GM23338 (cell line): ENCODE measurements around the gene EPHA5. TPM values are rescaled to one million over a fixed set of nuclear protein-coding genes. Genes with fewer than 3 reads are reported as not detected.
A peak's percentile ranks its signal among the peaks of the same experiment; 100 is the strongest.

ENCODE experiments used
- ATAC-seq: fragments of 200-7000 bp; cut with Tn5 transposase; 3 replicates; pipeline ENCODE4 v1.9.1; 2020
- DNase-seq: peaks from one replicate; pipeline ENCODE4 v3.0.0-alpha.2; 2015; ENCODE audit warnings: low spot score
- H2AFZ ChIP-seq: fragments of 200-600 bp; sonication (generic); 2 replicates; pipeline ENCODE4 v1.8.0; 2016; ENCODE audit warnings: antibody characterized with exemption, mild to moderate bottlenecking, moderate library complexity
- H3F3A ChIP-seq: fragments of 200-600 bp; sonication (generic); replicated peaks from 2 replicates; pipeline ENCODE4 v1.8.0; 2017; ENCODE audit warnings: antibody characterized with exemption, mixed run types, low read depth
- H3K27ac ChIP-seq: fragments of 200-600 bp; sonication (generic); 2 replicates; pipeline ENCODE4 v1.6.1; 2016; ENCODE audit warnings: low read depth
- H3K27me3 ChIP-seq: fragments of 200-600 bp; sonication (generic); 2 replicates; pipeline ENCODE4 v1.8.0; 2016; ENCODE audit warnings: mild to moderate bottlenecking, mixed run types, moderate library complexity; ENCODE audit not compliant: insufficient read depth
- H3K36me3 ChIP-seq: fragments of 200-600 bp; sonication (generic); 2 replicates; pipeline ENCODE4 v1.8.0; 2016; ENCODE audit warnings: mild to moderate bottlenecking; ENCODE audit not compliant: insufficient read depth
- H3K4me1 ChIP-seq: fragments of 200-600 bp; sonication (generic); 2 replicates; pipeline ENCODE4 v1.8.0; 2016; ENCODE audit warnings: mild to moderate bottlenecking, moderate library complexity; ENCODE audit not compliant: insufficient read depth
- H3K4me2 ChIP-seq: fragments of 200-600 bp; sonication (generic); 2 replicates; pipeline ENCODE4 v1.7.1; 2017; ENCODE audit warnings: mixed run types
- H3K4me3 ChIP-seq: fragments of 200-600 bp; sonication (generic); 2 replicates; pipeline ENCODE4 v1.6.1; 2016; ENCODE audit warnings: mixed run types
- H3K79me2 ChIP-seq: fragments of 200-600 bp; sonication (generic); replicated peaks from 2 replicates; pipeline ENCODE4 v1.8.0; 2017; ENCODE audit warnings: mild to moderate bottlenecking; ENCODE audit not compliant: insufficient read depth
- H3K9me2 ChIP-seq: fragments of 200-600 bp; sonication (generic); 2 replicates; pipeline ENCODE4 v1.8.0; 2017; ENCODE audit not compliant: insufficient read depth
- H4K20me1 ChIP-seq: fragments of 200-600 bp; sonication (generic); replicated peaks from 2 replicates; pipeline ENCODE4 v1.8.0; 2017; ENCODE audit warnings: mild to moderate bottlenecking; ENCODE audit not compliant: insufficient read depth
- H3K27ac Mint-ChIP-seq: 2 replicates; pipeline ENCODE4 v1.8.0; 2020; ENCODE audit warnings: inconsistent platforms, mild to moderate bottlenecking, moderate library complexity, mixed read lengths
- H3K27me3 Mint-ChIP-seq: 3 replicates; pipeline ENCODE4 v1.8.0; 2022; ENCODE audit warnings: low read depth, mild to moderate bottlenecking, moderate library complexity, mixed read lengths, inconsistent platforms; ENCODE audit not compliant: insufficient read depth, poor library complexity
- H3K36me3 Mint-ChIP-seq: 3 replicates; pipeline ENCODE4 v1.8.0; 2021; ENCODE audit warnings: low read depth, mild to moderate bottlenecking, inconsistent platforms, moderate library complexity, mixed read lengths
- H3K4me1 Mint-ChIP-seq: 3 replicates; pipeline ENCODE4 v1.8.0; 2020; ENCODE audit warnings: mild to moderate bottlenecking, inconsistent platforms, mixed read lengths
- H3K4me3 Mint-ChIP-seq: 3 replicates; pipeline ENCODE4 v1.8.0; 2021; ENCODE audit warnings: moderate library complexity, mild to moderate bottlenecking, inconsistent platforms, mixed read lengths
- H3K9me3 Mint-ChIP-seq: 3 replicates; pipeline ENCODE4 v1.8.0; 2020; ENCODE audit warnings: moderate library complexity, mild to moderate bottlenecking, inconsistent platforms, mixed read lengths
- CREB1 ChIP-seq: fragments of 250-450 bp; sonication (Bioruptor Pico); IDR thresholded peaks from 2 replicates; pipeline ENCODE4 v1.5.0; 2020; ENCODE audit warnings: low read depth, mild to moderate bottlenecking, moderate library complexity
- EZH2 ChIP-seq: fragments of 200-600 bp; sonication (generic); IDR thresholded peaks from one replicate; pipeline ENCODE4 v1.8.0; 2017; ENCODE audit warnings: antibody characterized with exemption, mild to moderate bottlenecking, low read depth; ENCODE audit not compliant: unreplicated experiment
- EZH2phosphoT487 ChIP-seq: fragments of 200-600 bp; sonication (generic); IDR thresholded peaks from one replicate; pipeline ENCODE4 v1.8.1; 2018; ENCODE audit warnings: antibody characterized with exemption; ENCODE audit not compliant: unreplicated experiment
- JUNB ChIP-seq: IDR thresholded peaks from one replicate; pipeline ENCODE4 v1.6.1; 2016; ENCODE audit warnings: antibody characterized with exemption; ENCODE audit not compliant: unreplicated experiment
- NANOG ChIP-seq: IDR thresholded peaks from 2 replicates; pipeline ENCODE4 v1.6.1; 2016; ENCODE audit warnings: antibody characterized with exemption, borderline replicate concordance
- POLR2AphosphoS5 ChIP-seq: IDR thresholded peaks from 2 replicates; pipeline ENCODE4 v1.6.1; 2016; ENCODE audit warnings: antibody characterized with exemption, low read depth
- STAT1 ChIP-seq: IDR thresholded peaks from one replicate; pipeline ENCODE4 v1.6.1; 2016; ENCODE audit warnings: antibody characterized with exemption; ENCODE audit not compliant: unreplicated experiment
- ZNF114 ChIP-seq: fragments of 250-450 bp; sonication (Bioruptor Pico); IDR thresholded peaks from 2 replicates; pipeline ENCODE4 v1.5.0; 2020; ENCODE audit warnings: mild to moderate bottlenecking, moderate library complexity
- ZNF331 ChIP-seq: fragments of 250-450 bp; sonication (Bioruptor Pico); IDR thresholded peaks from 2 replicates; pipeline ENCODE4 v1.5.0; 2020; ENCODE audit warnings: low read depth, mild to moderate bottlenecking, moderate library complexity
- polyA plus RNA-seq: library from polyadenylated mRNA; unstranded; fragments of >200 nt; fragmentation: Nextera tagmentation; extraction: Ambion mirVana; gene quantifications from 2 replicates; pipeline ENCODE4 v1.2.1, GENCODE V29; 2016
- total RNA-seq: library from RNA; depleted of rRNA; stranded (reverse); fragments of >200 nt; shearing (Covaris generic); gene quantifications from 2 replicates; pipeline ENCODE4 v1.2.3, GENCODE V29; 2014
- TF ChIP-seq, protein P1 (sequence below), 2 experiments: fragments of 200-600 bp in 1 of 2; sonication (generic) in 1 of 2; conservative IDR thresholded peaks; 2 replicates each; pipeline versions ENCODE4 v1.5.1 to v1.6.1; 2016 to 2017; ENCODE audit warnings: antibody characterized with exemption in 2 of 2, low read depth in 2 of 2, mild to moderate bottlenecking in 2 of 2, moderate library complexity in 1 of 2
- TF ChIP-seq, protein P2 (sequence below): IDR thresholded peaks from 2 replicates; pipeline ENCODE4 v1.6.1; 2016; ENCODE audit warnings: antibody characterized with exemption
- TF ChIP-seq, protein P3 (sequence below): IDR thresholded peaks from one replicate; pipeline ENCODE4 v1.6.1; 2018; ENCODE audit warnings: antibody characterized with exemption; ENCODE audit not compliant: unreplicated experiment

Gene EPHA5
- total and polyA plus RNA-seq, 2 experiments from 2014 or later, result 0.05 to 0.24 TPM

DNA sequence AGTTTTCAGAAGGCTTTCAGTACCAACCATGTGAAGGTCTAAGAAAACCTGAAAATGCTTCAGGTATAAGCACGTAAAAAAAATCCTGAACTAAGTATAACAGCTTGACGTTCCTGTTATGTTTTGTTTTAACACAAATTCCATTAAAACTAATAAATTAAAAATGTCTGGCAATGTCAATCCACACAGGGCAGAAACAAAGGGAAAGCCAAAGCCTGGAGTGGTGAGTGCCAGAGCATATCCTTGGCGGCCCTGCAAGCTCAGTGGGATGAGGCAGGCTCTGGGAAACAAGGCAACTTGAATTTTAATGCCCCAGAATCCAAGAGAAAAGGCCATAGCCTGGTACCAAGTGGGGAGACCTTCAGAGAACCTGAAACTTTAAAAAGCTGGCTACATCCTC lies 78.2 kb downstream of the EPHA5 start (continued):
- TF ChIP-seq, protein P1, sequence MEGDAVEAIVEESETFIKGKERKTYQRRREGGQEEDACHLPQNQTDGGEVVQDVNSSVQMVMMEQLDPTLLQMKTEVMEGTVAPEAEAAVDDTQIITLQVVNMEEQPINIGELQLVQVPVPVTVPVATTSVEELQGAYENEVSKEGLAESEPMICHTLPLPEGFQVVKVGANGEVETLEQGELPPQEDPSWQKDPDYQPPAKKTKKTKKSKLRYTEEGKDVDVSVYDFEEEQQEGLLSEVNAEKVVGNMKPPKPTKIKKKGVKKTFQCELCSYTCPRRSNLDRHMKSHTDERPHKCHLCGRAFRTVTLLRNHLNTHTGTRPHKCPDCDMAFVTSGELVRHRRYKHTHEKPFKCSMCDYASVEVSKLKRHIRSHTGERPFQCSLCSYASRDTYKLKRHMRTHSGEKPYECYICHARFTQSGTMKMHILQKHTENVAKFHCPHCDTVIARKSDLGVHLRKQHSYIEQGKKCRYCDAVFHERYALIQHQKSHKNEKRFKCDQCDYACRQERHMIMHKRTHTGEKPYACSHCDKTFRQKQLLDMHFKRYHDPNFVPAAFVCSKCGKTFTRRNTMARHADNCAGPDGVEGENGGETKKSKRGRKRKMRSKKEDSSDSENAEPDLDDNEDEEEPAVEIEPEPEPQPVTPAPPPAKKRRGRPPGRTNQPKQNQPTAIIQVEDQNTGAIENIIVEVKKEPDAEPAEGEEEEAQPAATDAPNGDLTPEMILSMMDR (conservative IDR thresholded peaks at IDR 0.05; ENCODE audit: low read depth in 2 of 2), result no peak
- TF ChIP-seq, protein P2, sequence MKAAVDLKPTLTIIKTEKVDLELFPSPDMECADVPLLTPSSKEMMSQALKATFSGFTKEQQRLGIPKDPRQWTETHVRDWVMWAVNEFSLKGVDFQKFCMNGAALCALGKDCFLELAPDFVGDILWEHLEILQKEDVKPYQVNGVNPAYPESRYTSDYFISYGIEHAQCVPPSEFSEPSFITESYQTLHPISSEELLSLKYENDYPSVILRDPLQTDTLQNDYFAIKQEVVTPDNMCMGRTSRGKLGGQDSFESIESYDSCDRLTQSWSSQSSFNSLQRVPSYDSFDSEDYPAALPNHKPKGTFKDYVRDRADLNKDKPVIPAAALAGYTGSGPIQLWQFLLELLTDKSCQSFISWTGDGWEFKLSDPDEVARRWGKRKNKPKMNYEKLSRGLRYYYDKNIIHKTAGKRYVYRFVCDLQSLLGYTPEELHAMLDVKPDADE, result no peak
- TF ChIP-seq STAT1, result no peak
- TF ChIP-seq EZH2phosphoT487, result no peak
- no peak for TF ChIP-seq CREB1 (CRISPR knock-in tag)

- Mint-ChIP-seq H3K4me1 (peaks cover 57% of the 10 kb centered on the region), H3K36me3 (no peaks in the 10 kb centered on the region), H3K9me3 (no peaks in the 10 kb centered on the region), H3K27ac (peak overlapping the region; percentile 45; the same call in 1 of the 2 replicates), H3K4me3 (no peak overlapping the region), H3K27me3 (peaks cover 2% of the 10 kb centered on the region)
- H3K9me2 ChIP-seq, result no peaks in the 10 kb centered on the region
- no peaks in the 10 kb centered on the region for H3F3A ChIP-seq
- H3K79me2 ChIP-seq, result no peaks in the 10 kb centered on the region
- DNase-seq, result peak; percentile 11
- no peak overlapping the region for H2AFZ ChIP-seq
- no peaks in the 10 kb centered on the region for H3K36me3 ChIP-seq
- peak overlapping the region; percentile 8; the same call in 1 of the 2 replicates for H3K4me2 ChIP-seq
- H3K4me3 ChIP-seq, result no peak overlapping the region
- H3K27me3 ChIP-seq, result no peaks in the 10 kb centered on the region
- no peak overlapping the region for H3K27ac ChIP-seq
- no peaks in the 10 kb centered on the region for H4K20me1 ChIP-seq
- H3K4me1 ChIP-seq, result peaks cover 55% of the 10 kb centered on the region
- no peak for ATAC-seq
- no peak for TF ChIP-seq EZH2phosphoT487
- no peak for TF ChIP-seq POLR2AphosphoS5
- no peak for TF ChIP-seq JUNB
- no peak for TF ChIP-seq ZNF331 (CRISPR knock-in tag)
- TF ChIP-seq, protein P3, sequence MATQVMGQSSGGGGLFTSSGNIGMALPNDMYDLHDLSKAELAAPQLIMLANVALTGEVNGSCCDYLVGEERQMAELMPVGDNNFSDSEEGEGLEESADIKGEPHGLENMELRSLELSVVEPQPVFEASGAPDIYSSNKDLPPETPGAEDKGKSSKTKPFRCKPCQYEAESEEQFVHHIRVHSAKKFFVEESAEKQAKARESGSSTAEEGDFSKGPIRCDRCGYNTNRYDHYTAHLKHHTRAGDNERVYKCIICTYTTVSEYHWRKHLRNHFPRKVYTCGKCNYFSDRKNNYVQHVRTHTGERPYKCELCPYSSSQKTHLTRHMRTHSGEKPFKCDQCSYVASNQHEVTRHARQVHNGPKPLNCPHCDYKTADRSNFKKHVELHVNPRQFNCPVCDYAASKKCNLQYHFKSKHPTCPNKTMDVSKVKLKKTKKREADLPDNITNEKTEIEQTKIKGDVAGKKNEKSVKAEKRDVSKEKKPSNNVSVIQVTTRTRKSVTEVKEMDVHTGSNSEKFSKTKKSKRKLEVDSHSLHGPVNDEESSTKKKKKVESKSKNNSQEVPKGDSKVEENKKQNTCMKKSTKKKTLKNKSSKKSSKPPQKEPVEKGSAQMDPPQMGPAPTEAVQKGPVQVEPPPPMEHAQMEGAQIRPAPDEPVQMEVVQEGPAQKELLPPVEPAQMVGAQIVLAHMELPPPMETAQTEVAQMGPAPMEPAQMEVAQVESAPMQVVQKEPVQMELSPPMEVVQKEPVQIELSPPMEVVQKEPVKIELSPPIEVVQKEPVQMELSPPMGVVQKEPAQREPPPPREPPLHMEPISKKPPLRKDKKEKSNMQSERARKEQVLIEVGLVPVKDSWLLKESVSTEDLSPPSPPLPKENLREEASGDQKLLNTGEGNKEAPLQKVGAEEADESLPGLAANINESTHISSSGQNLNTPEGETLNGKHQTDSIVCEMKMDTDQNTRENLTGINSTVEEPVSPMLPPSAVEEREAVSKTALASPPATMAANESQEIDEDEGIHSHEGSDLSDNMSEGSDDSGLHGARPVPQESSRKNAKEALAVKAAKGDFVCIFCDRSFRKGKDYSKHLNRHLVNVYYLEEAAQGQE, result no peak
- TF ChIP-seq, protein P1 (conservative IDR thresholded peaks at IDR 0.05; ENCODE audit: low read depth in 2 of 2), result no peak
- no peak for TF ChIP-seq CREB1 (CRISPR knock-in tag)
- TF ChIP-seq STAT1, result no peak
- TF ChIP-seq NANOG, result no peak
- TF ChIP-seq EZH2, result no peak
- TF ChIP-seq ZNF114 (CRISPR knock-in tag), result no peak
- TF ChIP-seq, protein P2, result no peak
Measured at GRCh38 chr4:65589921-65590320, 80.4 kb downstream of the EPHA5 start.
